ENCODE measurements around the gene PCDHGA7. TPM values are rescaled to one million over a fixed set of nuclear protein-coding genes. Genes with fewer than 3 reads are reported as not detected.
"Not testable (repeated sequence)": the region's sequence is repeated elsewhere in the genome, so short reads cannot be mapped to it uniquely, and the experiment has no call there.

Gene PCDHGA7
- total RNA-seq, 1 donor from 2014 or later: 0.31 TPM

DNA sequence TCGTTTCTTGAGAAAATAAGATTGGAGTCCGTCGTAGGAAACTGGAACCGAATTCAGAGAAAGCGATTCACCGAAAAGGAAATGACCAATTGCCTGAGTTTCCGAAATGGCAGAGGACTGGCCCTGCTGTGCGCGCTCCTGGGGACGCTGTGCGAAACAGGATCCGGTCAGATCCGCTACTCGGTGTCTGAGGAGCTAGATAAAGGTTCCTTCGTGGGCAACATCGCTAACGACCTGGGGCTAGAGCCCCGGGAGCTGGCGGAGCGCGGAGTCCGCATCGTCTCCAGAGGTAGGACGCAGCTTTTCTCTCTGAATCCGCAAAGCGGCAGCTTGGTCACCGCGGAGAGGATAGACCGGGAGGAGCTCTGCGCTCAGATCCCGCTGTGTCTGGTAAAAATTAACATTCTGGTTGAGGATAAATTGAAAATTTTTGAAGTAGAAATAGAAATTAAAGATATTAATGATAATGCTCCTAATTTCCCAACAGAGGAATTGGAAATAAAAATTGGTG lies 38.5 kb upstream of the PCDHGA7 start:
- H3K9me3 Mint-ChIP-seq: peaks cover 14% of the 10 kb centered on the region
- DNase-seq (ENCODE audit: extremely low spot score, unreplicated experiment): no peak
- H3K27me3 Mint-ChIP-seq: no peaks in the 10 kb centered on the region
- TF ChIP-seq, protein P1, sequence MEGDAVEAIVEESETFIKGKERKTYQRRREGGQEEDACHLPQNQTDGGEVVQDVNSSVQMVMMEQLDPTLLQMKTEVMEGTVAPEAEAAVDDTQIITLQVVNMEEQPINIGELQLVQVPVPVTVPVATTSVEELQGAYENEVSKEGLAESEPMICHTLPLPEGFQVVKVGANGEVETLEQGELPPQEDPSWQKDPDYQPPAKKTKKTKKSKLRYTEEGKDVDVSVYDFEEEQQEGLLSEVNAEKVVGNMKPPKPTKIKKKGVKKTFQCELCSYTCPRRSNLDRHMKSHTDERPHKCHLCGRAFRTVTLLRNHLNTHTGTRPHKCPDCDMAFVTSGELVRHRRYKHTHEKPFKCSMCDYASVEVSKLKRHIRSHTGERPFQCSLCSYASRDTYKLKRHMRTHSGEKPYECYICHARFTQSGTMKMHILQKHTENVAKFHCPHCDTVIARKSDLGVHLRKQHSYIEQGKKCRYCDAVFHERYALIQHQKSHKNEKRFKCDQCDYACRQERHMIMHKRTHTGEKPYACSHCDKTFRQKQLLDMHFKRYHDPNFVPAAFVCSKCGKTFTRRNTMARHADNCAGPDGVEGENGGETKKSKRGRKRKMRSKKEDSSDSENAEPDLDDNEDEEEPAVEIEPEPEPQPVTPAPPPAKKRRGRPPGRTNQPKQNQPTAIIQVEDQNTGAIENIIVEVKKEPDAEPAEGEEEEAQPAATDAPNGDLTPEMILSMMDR (conservative IDR thresholded peaks at IDR 0.05): peak; percentile 4
- no peaks in the 10 kb centered on the region for H3K4me1 Mint-ChIP-seq (ENCODE audit: unreplicated experiment)
- H3K36me3 Mint-ChIP-seq: no peaks in the 10 kb centered on the region
- no peak overlapping the region for H3K27ac Mint-ChIP-seq
- peak overlapping the region; percentile 84 for H3K4me3 Mint-ChIP-seq

DNA sequence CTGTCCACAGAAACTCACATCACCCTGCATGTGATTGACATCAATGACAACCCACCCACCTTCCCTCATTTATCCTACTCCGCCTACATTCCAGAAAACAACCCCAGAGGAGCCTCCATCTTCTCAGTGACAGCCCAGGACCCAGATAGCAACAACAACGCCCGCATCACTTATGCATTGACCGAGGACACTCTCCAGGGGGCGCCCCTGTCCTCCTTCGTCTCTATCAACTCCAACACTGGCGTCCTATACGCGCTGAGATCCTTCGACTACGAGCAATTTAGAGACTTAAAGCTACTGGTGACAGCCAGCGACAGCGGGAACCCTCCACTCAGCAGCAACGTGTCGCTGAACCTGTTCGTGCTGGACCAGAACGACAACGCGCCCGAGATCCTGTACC lies 37.2 kb upstream of the PCDHGA7 start:
- no peak for DNase-seq (ENCODE audit: extremely low spot score, unreplicated experiment)
- H3K4me3 Mint-ChIP-seq: no peak overlapping the region
- peaks cover 3% of the 10 kb centered on the region for H3K36me3 Mint-ChIP-seq
- TF ChIP-seq, protein P1 (conservative IDR thresholded peaks at IDR 0.05): no peak
- no peak overlapping the region for H3K27ac Mint-ChIP-seq
- H3K9me3 Mint-ChIP-seq: peaks cover 20% of the 10 kb centered on the region
- no peaks in the 10 kb centered on the region for H3K4me1 Mint-ChIP-seq (ENCODE audit: unreplicated experiment)
- H3K27me3 Mint-ChIP-seq: no peaks in the 10 kb centered on the region

DNA sequence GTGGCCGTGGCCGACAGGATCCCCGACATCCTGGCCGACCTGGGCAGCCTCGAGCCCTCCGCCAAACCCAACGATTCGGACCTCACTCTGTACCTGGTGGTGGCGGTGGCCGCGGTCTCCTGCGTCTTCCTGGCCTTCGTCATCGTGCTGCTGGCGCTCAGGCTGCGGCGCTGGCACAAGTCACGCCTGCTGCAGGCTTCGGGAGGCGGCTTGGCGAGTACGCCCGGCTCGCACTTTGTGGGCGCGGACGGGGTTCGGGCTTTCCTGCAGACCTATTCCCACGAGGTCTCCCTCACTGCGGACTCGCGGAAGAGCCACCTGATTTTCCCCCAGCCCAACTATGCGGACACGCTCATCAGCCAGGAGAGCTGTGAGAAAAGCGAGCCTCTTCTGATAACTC lies 36.5 kb upstream of the PCDHGA7 start:
- not testable (repeated sequence) for DNase-seq (ENCODE audit: extremely low spot score, unreplicated experiment); H3K27me3 Mint-ChIP-seq; H3K36me3 Mint-ChIP-seq; H3K4me3 Mint-ChIP-seq; H3K27ac Mint-ChIP-seq; H3K4me1 Mint-ChIP-seq (ENCODE audit: unreplicated experiment)
- H3K9me3 Mint-ChIP-seq: peaks cover 21% of the 10 kb centered on the region

DNA sequence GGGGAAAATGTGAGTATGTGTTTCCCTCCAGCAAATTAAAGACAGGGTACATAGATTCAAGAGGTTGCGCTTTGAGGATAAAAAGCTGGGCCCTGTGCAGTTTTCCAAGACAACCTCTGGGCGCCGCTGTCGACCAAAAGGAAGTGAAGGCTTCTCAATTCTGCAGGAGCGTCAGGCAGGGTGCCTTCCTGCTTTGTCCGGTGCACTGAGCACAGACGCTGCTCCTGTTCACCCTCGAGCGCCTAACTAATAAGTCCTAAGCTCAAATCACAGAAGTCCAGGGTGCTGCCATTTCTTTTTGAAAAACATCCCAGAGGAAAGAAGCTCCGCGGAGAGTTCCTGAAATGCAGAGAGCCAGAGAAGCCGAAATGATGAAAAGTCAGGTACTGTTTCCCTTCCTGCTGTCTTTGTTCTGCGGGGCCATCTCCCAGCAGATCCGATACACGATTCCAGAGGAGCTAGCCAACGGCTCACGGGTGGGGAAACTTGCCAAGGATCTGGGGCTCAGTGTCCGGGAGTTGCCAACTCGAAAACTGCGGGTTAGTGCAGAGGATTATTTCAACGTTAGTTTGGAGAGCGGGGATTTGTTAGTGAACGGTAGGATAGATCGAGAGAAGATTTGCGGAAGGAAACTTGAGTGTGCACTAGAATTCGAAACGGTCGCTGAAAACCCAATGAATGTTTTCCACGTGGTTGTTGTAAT lies 32.5 kb upstream of the PCDHGA7 start, which contains the start of gene PCDHGB1:
Gene PCDHGB1 (plus strand): TSS at position 183 of the 703 bp plus-strand sequence. CDS start 162 bp downstream, at position 345.
- DNase-seq (ENCODE audit: extremely low spot score, unreplicated experiment): no peak
- H3K9me3 Mint-ChIP-seq: peaks cover 16% of the 10 kb centered on the region
- peak within 1 kb of the TSS; percentile 61 for H3K4me3 Mint-ChIP-seq
- no peaks in the 10 kb centered on the region for H3K27me3 Mint-ChIP-seq
- TF ChIP-seq, protein P1 (conservative IDR thresholded peaks at IDR 0.05): peak; percentile 63
- peak within 1 kb of the TSS; percentile 31 for H3K27ac Mint-ChIP-seq
- H3K4me1 Mint-ChIP-seq (ENCODE audit: unreplicated experiment): no peaks in the 10 kb centered on the region
- H3K36me3 Mint-ChIP-seq: peaks cover 10% of the 10 kb centered on the region

DNA sequence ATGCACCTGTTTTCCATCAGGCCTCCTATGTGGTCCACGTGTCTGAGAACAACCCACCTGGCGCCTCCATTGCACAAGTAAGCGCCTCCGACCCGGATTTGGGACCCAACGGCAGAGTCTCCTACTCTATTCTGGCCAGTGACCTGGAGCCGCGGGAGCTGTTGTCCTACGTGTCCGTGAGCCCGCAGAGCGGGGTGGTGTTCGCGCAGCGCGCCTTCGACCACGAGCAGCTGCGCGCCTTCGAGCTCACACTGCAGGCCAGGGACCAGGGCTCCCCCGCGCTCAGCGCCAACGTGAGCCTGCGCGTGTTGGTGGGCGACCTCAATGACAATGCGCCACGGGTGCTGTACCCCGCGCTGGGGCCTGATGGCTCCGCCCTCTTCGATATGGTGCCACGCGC lies 31.0 kb upstream of the PCDHGA7 start:
- Mint-ChIP-seq H3K4me1 (ENCODE audit: unreplicated experiment) (no peaks in the 10 kb centered on the region), H3K27me3 (no peaks in the 10 kb centered on the region), H3K36me3 (peaks cover 10% of the 10 kb centered on the region), H3K9me3 (peaks cover 10% of the 10 kb centered on the region), H3K4me3 (no peak overlapping the region), H3K27ac (no peak overlapping the region)
- TF ChIP-seq, protein P1 (conservative IDR thresholded peaks at IDR 0.05): no peak
- no peak for DNase-seq (ENCODE audit: extremely low spot score, unreplicated experiment)

DNA sequence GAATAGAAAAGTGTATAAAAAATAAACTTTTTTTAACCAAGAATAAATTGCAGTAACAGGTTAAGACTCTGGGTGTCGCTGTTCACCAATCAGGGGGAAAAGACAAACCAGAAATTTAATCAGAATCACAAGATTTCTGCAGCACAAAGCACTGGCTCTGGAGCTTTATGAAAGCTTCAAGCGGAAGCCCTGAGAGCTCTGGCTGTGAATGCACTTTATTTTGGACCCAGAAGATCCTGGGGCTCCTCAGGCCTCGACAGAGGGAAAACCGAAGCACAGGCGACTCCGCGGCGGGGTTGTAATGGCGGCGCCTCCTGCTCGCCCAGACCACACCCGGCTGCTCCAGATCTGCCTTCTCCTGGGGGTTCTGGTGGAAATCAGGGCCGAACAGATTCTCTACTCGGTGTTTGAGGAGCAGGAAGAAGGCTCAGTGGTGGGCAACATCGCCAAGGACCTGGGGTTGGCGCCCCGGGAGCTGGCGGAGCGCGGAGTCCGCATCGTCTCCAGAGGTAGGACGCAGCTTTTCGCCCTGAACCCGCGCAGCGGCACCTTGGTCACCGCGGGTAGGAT lies 27.6 kb upstream of the PCDHGA7 start, which contains the start of gene PCDHGA4:
Gene PCDHGA4 (plus strand): TSS at position 122 of the 570 bp plus-strand sequence. CDS start 87 bp downstream, at position 209.
- no peak for DNase-seq (ENCODE audit: extremely low spot score, unreplicated experiment)
- Mint-ChIP-seq H3K36me3 (peaks cover 10% of the 10 kb centered on the region), H3K4me3 (no peak within 1 kb of the TSS), H3K9me3 (peaks cover 12% of the 10 kb centered on the region), H3K27me3 (no peaks in the 10 kb centered on the region), H3K4me1 (ENCODE audit: unreplicated experiment) (no peaks in the 10 kb centered on the region), H3K27ac (no peak within 1 kb of the TSS)
- TF ChIP-seq, protein P1 (conservative IDR thresholded peaks at IDR 0.05): peak; percentile 59

All from type B pancreatic cell (in vitro differentiated cells).